ENCODE measurements around the gene ZNF462. TPM values are rescaled to one million over a fixed set of nuclear protein-coding genes. Genes with fewer than 3 reads are reported as not detected.

ZNF462 gene
- total RNA-seq, 1 donor from 2014 or later, result 154 TPM

GRCh38 chr9:106890608-106891007, 27.6 kb downstream of the ZNF462 start:
- peak overlapping the region; percentile 78 for H3K27ac Mint-ChIP-seq
- peaks cover 84% of the 10 kb centered on the region for H3K4me1 Mint-ChIP-seq
- H3K27me3 Mint-ChIP-seq (ENCODE audit: low read depth), result no peaks in the 10 kb centered on the region
- no peak for DNase-seq (ENCODE audit: low spot score in 2 of 2, unreplicated experiment in 2 of 2)
- TF ChIP-seq CTCF (IDR thresholded peaks at IDR 0.05; ENCODE audit: unreplicated experiment), result no peak
- H3K36me3 Mint-ChIP-seq, result no peaks in the 10 kb centered on the region
- no peak overlapping the region for H3K4me3 Mint-ChIP-seq
- H3K9me3 Mint-ChIP-seq, result no peaks in the 10 kb centered on the region

GRCh38 chr9:106891286-106891685, 28.3 kb downstream of the ZNF462 start:
- Mint-ChIP-seq H3K36me3 (no peaks in the 10 kb centered on the region), H3K4me1 (peaks cover 88% of the 10 kb centered on the region), H3K27ac (peak overlapping the region; percentile 95), H3K4me3 (no peak overlapping the region), H3K27me3 (ENCODE audit: low read depth) (no peaks in the 10 kb centered on the region), H3K9me3 (no peaks in the 10 kb centered on the region)
- no peak for DNase-seq (ENCODE audit: low spot score in 2 of 2, unreplicated experiment in 2 of 2)
- TF ChIP-seq CTCF (IDR thresholded peaks at IDR 0.05; ENCODE audit: unreplicated experiment), result no peak

GRCh38 chr9:106892632-106893031, 29.7 kb downstream of the ZNF462 start:
- H3K4me3 Mint-ChIP-seq, result no peak overlapping the region
- H3K9me3 Mint-ChIP-seq, result no peaks in the 10 kb centered on the region
- peaks cover 87% of the 10 kb centered on the region for H3K4me1 Mint-ChIP-seq
- peak overlapping the region; percentile 95 for H3K27ac Mint-ChIP-seq
- peak; percentile 35 to 74 for DNase-seq (ENCODE audit: low spot score in 2 of 2, unreplicated experiment in 2 of 2)
- TF ChIP-seq CTCF (IDR thresholded peaks at IDR 0.05; ENCODE audit: unreplicated experiment), result no peak
- no peaks in the 10 kb centered on the region for H3K27me3 Mint-ChIP-seq (ENCODE audit: low read depth)
- H3K36me3 Mint-ChIP-seq, result no peaks in the 10 kb centered on the region

- Mint-ChIP-seq H3K27me3 (ENCODE audit: low read depth) (no peaks in the 10 kb centered on the region), H3K36me3 (no peaks in the 10 kb centered on the region), H3K9me3 (no peaks in the 10 kb centered on the region), H3K4me1 (peaks cover 89% of the 10 kb centered on the region), H3K27ac (peak overlapping the region; percentile 95), H3K4me3 (no peak overlapping the region)
- no peak for DNase-seq (ENCODE audit: low spot score in 2 of 2, unreplicated experiment in 2 of 2)
- no peak for TF ChIP-seq CTCF (IDR thresholded peaks at IDR 0.05; ENCODE audit: unreplicated experiment)
Measured at GRCh38 chr9:106893088-106893487, 30.1 kb downstream of the ZNF462 start.

- peaks cover 20% of the 10 kb centered on the region for H3K9me3 Mint-ChIP-seq
- peaks cover 25% of the 10 kb centered on the region for H3K36me3 Mint-ChIP-seq
- H3K27ac Mint-ChIP-seq, result peak overlapping the region; percentile 91
- no peak for TF ChIP-seq CTCF (IDR thresholded peaks at IDR 0.05; ENCODE audit: unreplicated experiment)
- no peaks in the 10 kb centered on the region for H3K27me3 Mint-ChIP-seq (ENCODE audit: low read depth)
- no peak overlapping the region for H3K4me3 Mint-ChIP-seq
- DNase-seq (ENCODE audit: low spot score in 2 of 2, unreplicated experiment in 2 of 2), result no peak
- peaks cover 59% of the 10 kb centered on the region for H3K4me1 Mint-ChIP-seq
Measured at GRCh38 chr9:106896695-106897094, 33.7 kb downstream of the ZNF462 start.

- Mint-ChIP-seq H3K36me3 (peaks cover 30% of the 10 kb centered on the region), H3K4me1 (peaks cover 54% of the 10 kb centered on the region), H3K4me3 (no peak overlapping the region), H3K27ac (peak overlapping the region; percentile 89), H3K9me3 (peaks cover 25% of the 10 kb centered on the region), H3K27me3 (ENCODE audit: low read depth) (no peaks in the 10 kb centered on the region)
- no peak for TF ChIP-seq CTCF (IDR thresholded peaks at IDR 0.05; ENCODE audit: unreplicated experiment)
- DNase-seq (ENCODE audit: low spot score in 2 of 2, unreplicated experiment in 2 of 2), result no peak
Measured at GRCh38 chr9:106897236-106897635, 34.3 kb downstream of the ZNF462 start.
